Neural cell (in vitro differentiated cells): ENCODE results near the gene HGF.

Source experiments
- POLR2AphosphoS5 ChIP-seq: IDR thresholded peaks from 2 replicates; pipeline ENCODE4 v1.6.1; 2012
- RAD21 ChIP-seq: fragments of 450-650 bp; conservative IDR thresholded peaks from 2 replicates; pipeline ENCODE4 v1.6.1; 2014; ENCODE audit warnings: antibody characterized with exemption, mild to moderate bottlenecking, moderate library complexity
- SMC3 ChIP-seq: fragments of 450-650 bp; conservative IDR thresholded peaks from 2 replicates; pipeline ENCODE4 v1.6.1; 2014; ENCODE audit warnings: antibody characterized with exemption, mild to moderate bottlenecking, moderate library complexity; ENCODE audit not compliant: poor library complexity
- TF ChIP-seq, protein P1 (sequence below): fragments of 450-650 bp; IDR thresholded peaks from 2 replicates; pipeline ENCODE4 v1.5.1; 2014; ENCODE audit warnings: antibody characterized with exemption, mild to moderate bottlenecking, moderate library complexity; ENCODE audit not compliant: poor library complexity, severe bottlenecking
- TF ChIP-seq, protein P2 (sequence below): IDR thresholded peaks from 2 replicates; pipeline ENCODE4 v1.6.1; 2012; ENCODE audit warnings: borderline replicate concordance

DNA sequence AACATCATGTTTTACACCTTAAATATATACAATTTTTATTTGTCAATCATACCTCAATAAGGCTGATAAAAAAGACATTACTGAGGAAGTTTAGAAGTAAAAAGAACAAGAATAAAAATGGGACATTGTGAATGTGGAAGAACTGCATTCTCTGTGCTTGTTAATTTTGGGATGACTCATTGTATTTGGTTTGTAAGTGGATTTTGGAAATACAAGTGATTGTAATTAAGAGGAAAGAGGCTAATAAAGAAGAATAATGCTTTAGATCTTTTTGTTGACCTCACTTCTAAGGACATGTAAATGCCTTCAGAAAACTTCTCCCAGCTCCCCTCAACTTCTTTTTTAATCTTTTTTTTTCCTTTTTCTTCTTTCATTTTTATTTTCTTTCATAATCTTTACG is 76.0 kb downstream of the HGF start:
- TF ChIP-seq, protein P1, sequence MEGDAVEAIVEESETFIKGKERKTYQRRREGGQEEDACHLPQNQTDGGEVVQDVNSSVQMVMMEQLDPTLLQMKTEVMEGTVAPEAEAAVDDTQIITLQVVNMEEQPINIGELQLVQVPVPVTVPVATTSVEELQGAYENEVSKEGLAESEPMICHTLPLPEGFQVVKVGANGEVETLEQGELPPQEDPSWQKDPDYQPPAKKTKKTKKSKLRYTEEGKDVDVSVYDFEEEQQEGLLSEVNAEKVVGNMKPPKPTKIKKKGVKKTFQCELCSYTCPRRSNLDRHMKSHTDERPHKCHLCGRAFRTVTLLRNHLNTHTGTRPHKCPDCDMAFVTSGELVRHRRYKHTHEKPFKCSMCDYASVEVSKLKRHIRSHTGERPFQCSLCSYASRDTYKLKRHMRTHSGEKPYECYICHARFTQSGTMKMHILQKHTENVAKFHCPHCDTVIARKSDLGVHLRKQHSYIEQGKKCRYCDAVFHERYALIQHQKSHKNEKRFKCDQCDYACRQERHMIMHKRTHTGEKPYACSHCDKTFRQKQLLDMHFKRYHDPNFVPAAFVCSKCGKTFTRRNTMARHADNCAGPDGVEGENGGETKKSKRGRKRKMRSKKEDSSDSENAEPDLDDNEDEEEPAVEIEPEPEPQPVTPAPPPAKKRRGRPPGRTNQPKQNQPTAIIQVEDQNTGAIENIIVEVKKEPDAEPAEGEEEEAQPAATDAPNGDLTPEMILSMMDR, result no peak
- TF ChIP-seq POLR2AphosphoS5 (no peak), RAD21 (no peak), SMC3 (no peak)
- TF ChIP-seq, protein P2, sequence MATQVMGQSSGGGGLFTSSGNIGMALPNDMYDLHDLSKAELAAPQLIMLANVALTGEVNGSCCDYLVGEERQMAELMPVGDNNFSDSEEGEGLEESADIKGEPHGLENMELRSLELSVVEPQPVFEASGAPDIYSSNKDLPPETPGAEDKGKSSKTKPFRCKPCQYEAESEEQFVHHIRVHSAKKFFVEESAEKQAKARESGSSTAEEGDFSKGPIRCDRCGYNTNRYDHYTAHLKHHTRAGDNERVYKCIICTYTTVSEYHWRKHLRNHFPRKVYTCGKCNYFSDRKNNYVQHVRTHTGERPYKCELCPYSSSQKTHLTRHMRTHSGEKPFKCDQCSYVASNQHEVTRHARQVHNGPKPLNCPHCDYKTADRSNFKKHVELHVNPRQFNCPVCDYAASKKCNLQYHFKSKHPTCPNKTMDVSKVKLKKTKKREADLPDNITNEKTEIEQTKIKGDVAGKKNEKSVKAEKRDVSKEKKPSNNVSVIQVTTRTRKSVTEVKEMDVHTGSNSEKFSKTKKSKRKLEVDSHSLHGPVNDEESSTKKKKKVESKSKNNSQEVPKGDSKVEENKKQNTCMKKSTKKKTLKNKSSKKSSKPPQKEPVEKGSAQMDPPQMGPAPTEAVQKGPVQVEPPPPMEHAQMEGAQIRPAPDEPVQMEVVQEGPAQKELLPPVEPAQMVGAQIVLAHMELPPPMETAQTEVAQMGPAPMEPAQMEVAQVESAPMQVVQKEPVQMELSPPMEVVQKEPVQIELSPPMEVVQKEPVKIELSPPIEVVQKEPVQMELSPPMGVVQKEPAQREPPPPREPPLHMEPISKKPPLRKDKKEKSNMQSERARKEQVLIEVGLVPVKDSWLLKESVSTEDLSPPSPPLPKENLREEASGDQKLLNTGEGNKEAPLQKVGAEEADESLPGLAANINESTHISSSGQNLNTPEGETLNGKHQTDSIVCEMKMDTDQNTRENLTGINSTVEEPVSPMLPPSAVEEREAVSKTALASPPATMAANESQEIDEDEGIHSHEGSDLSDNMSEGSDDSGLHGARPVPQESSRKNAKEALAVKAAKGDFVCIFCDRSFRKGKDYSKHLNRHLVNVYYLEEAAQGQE, result no peak
